HEK293 (cell line): ENCODE data around the gene SMAD2.
A peak's percentile ranks its signal among the peaks of the same experiment; 100 is the strongest.

ENCODE experiments used
- EGR2 ChIP-seq: fragments of 450-650 bp; formaldehyde crosslinking; IDR thresholded peaks from 2 replicates; pipeline ENCODE4 v1.5.1; 2016; ENCODE audit warnings: low read depth, missing biosample characterization, missing genetic modification characterization
- HOXD13 ChIP-seq: sonication (generic); formaldehyde crosslinking; IDR thresholded peaks from 2 replicates; pipeline ENCODE4 v1.8.0; 2022; ENCODE audit warnings: missing genetic modification reagents, borderline replicate concordance
- KLF1 ChIP-seq: fragments of 450-650 bp; formaldehyde crosslinking; IDR thresholded peaks from 2 replicates; pipeline ENCODE4 v1.5.1; 2016; ENCODE audit warnings: missing biosample characterization, missing genetic modification characterization
- KLF16 ChIP-seq: fragments of 450-650 bp; formaldehyde crosslinking; IDR thresholded peaks from 2 replicates; pipeline ENCODE4 v1.5.1; 2017; ENCODE audit warnings: missing biosample characterization, missing genetic modification characterization
- KLF7 ChIP-seq: fragments of 450-650 bp; formaldehyde crosslinking; IDR thresholded peaks from 2 replicates; pipeline ENCODE4 v1.5.1; 2016; ENCODE audit warnings: missing biosample characterization, missing genetic modification characterization, borderline replicate concordance
- KLF8 ChIP-seq: fragments of 450-650 bp; formaldehyde crosslinking; IDR thresholded peaks from 2 replicates; pipeline ENCODE4 v1.5.1; 2016; ENCODE audit warnings: missing biosample characterization, missing genetic modification characterization
- MEIS1 ChIP-seq: sonication (generic); formaldehyde crosslinking; IDR thresholded peaks from 2 replicates; pipeline ENCODE4 v1.8.1; 2022; ENCODE audit warnings: missing genetic modification reagents, mild to moderate bottlenecking, borderline replicate concordance
- OSR2 ChIP-seq: fragments of 450-650 bp; formaldehyde crosslinking; IDR thresholded peaks from 2 replicates; pipeline ENCODE4 v1.5.1; 2016; ENCODE audit warnings: missing biosample characterization, missing genetic modification characterization
- SP3 ChIP-seq: fragments of 450-650 bp; formaldehyde crosslinking; IDR thresholded peaks from 2 replicates; pipeline ENCODE4 v1.5.1; 2016; ENCODE audit warnings: missing biosample characterization, missing genetic modification characterization
- YY2 ChIP-seq: fragments of 450-650 bp; formaldehyde crosslinking; IDR thresholded peaks from 2 replicates; pipeline ENCODE4 v1.5.1; 2016; ENCODE audit warnings: missing biosample characterization, missing genetic modification characterization
- ZBTB10 ChIP-seq: fragments of 450-650 bp; formaldehyde crosslinking; IDR thresholded peaks from 2 replicates; pipeline ENCODE4 v1.5.1; 2016; ENCODE audit warnings: missing biosample characterization, missing genetic modification characterization
- ZBTB20 ChIP-seq: fragments of 450-650 bp; formaldehyde crosslinking; IDR thresholded peaks from 2 replicates; pipeline ENCODE4 v1.5.1; 2016; ENCODE audit warnings: missing biosample characterization, missing genetic modification characterization
- ZBTB6 ChIP-seq: fragments of 450-650 bp; formaldehyde crosslinking; IDR thresholded peaks from 2 replicates; pipeline ENCODE4 v1.5.1; 2017; ENCODE audit warnings: missing biosample characterization, missing genetic modification characterization
- ZEB2 ChIP-seq: fragments of 450-650 bp; formaldehyde crosslinking; IDR thresholded peaks from 2 replicates; pipeline ENCODE4 v1.5.1; 2016; ENCODE audit warnings: missing biosample characterization, missing genetic modification characterization
- ZFP41 ChIP-seq: fragments of 450-650 bp; formaldehyde crosslinking; IDR thresholded peaks from 2 replicates; pipeline ENCODE4 v1.5.1; 2016; ENCODE audit warnings: missing biosample characterization, missing genetic modification characterization, borderline replicate concordance
- ZIC2 ChIP-seq: fragments of 450-650 bp; formaldehyde crosslinking; IDR thresholded peaks from 2 replicates; pipeline ENCODE4 v1.5.1; 2016; ENCODE audit warnings: missing biosample characterization, missing genetic modification characterization
- ZNF114 ChIP-seq: fragments of 450-650 bp; formaldehyde crosslinking; IDR thresholded peaks from 2 replicates; pipeline ENCODE4 v1.5.0; 2017; ENCODE audit warnings: missing biosample characterization, missing genetic modification characterization
- ZNF140 ChIP-seq: fragments of 450-650 bp; formaldehyde crosslinking; IDR thresholded peaks from 2 replicates; pipeline ENCODE4 v1.5.1; 2016; ENCODE audit warnings: missing biosample characterization, missing genetic modification characterization
- ZNF292 ChIP-seq: fragments of 450-650 bp; formaldehyde crosslinking; IDR thresholded peaks from 2 replicates; pipeline ENCODE4 v1.5.1; 2016; ENCODE audit warnings: low read depth, missing biosample characterization, missing genetic modification characterization, borderline replicate concordance
- ZNF302 ChIP-seq: fragments of 450-650 bp; formaldehyde crosslinking; IDR thresholded peaks from 2 replicates; pipeline ENCODE4 v1.5.1; 2016; ENCODE audit warnings: missing biosample characterization, missing genetic modification characterization, low read depth
- ZNF391 ChIP-seq: fragments of 450-650 bp; formaldehyde crosslinking; IDR thresholded peaks from 2 replicates; pipeline ENCODE4 v1.5.1; 2016; ENCODE audit warnings: low read depth, missing biosample characterization, missing genetic modification characterization, borderline replicate concordance
- ZNF514 ChIP-seq: fragments of 450-650 bp; formaldehyde crosslinking; IDR thresholded peaks from 2 replicates; pipeline ENCODE4 v1.5.1; 2016; ENCODE audit warnings: missing biosample characterization, missing genetic modification characterization
- ZNF530 ChIP-seq: fragments of 450-650 bp; formaldehyde crosslinking; IDR thresholded peaks from 2 replicates; pipeline ENCODE4 v1.5.1; 2016; ENCODE audit warnings: low read depth, missing biosample characterization, missing genetic modification characterization
- ZNF544 ChIP-seq: fragments of 450-650 bp; formaldehyde crosslinking; IDR thresholded peaks from 2 replicates; pipeline ENCODE4 v1.5.0; 2017; ENCODE audit warnings: missing biosample characterization, missing genetic modification characterization
- ZNF548 ChIP-seq: fragments of 450-650 bp; formaldehyde crosslinking; IDR thresholded peaks from 2 replicates; pipeline ENCODE4 v1.5.1; 2016; ENCODE audit warnings: missing biosample characterization, missing genetic modification characterization
- ZNF555 ChIP-seq: fragments of 450-650 bp; formaldehyde crosslinking; conservative IDR thresholded peaks from 2 replicates; pipeline ENCODE4 v1.5.1; 2017; ENCODE audit warnings: missing biosample characterization, mild to moderate bottlenecking, missing genetic modification characterization, inconsistent platforms
- ZNF580 ChIP-seq: fragments of 450-650 bp; formaldehyde crosslinking; IDR thresholded peaks from 2 replicates; pipeline ENCODE4 v1.5.1; 2016; ENCODE audit warnings: missing biosample characterization, missing genetic modification characterization
- ZNF621 ChIP-seq: fragments of 450-650 bp; formaldehyde crosslinking; IDR thresholded peaks from 2 replicates; pipeline ENCODE4 v1.5.1; 2017; ENCODE audit warnings: missing biosample characterization, missing genetic modification characterization
- ZNF629 ChIP-seq: fragments of 450-650 bp; formaldehyde crosslinking; IDR thresholded peaks from 2 replicates; pipeline ENCODE4 v1.5.1; 2017; ENCODE audit warnings: missing biosample characterization, missing genetic modification characterization
- ZNF658 ChIP-seq: fragments of 450-650 bp; formaldehyde crosslinking; IDR thresholded peaks from 2 replicates; pipeline ENCODE4; 2016; ENCODE audit warnings: missing biosample characterization, missing genetic modification characterization
- ZNF76 ChIP-seq: fragments of 450-650 bp; formaldehyde crosslinking; IDR thresholded peaks from 2 replicates; pipeline ENCODE4; 2016; ENCODE audit warnings: low read depth, missing biosample characterization, missing genetic modification characterization, borderline replicate concordance
- ZNF791 ChIP-seq: fragments of 450-650 bp; formaldehyde crosslinking; IDR thresholded peaks from 2 replicates; pipeline ENCODE4 v1.5.1; 2016; ENCODE audit warnings: missing biosample characterization, missing genetic modification characterization
- ZXDB ChIP-seq: fragments of 450-650 bp; formaldehyde crosslinking; IDR thresholded peaks from 2 replicates; pipeline ENCODE4 v1.5.1; 2016; ENCODE audit warnings: missing biosample characterization, missing genetic modification characterization
- TF ChIP-seq, protein P1 (sequence below): fragments of 450-650 bp; formaldehyde crosslinking; IDR thresholded peaks from 2 replicates; pipeline ENCODE4 v1.5.1; 2016; ENCODE audit warnings: missing biosample characterization, missing genetic modification characterization
- TF ChIP-seq, protein P2 (sequence below): fragments of 450-650 bp; formaldehyde crosslinking; IDR thresholded peaks from 2 replicates; pipeline ENCODE4 v1.5.1; 2016; ENCODE audit warnings: missing biosample characterization, missing genetic modification characterization

Gene SMAD2

GRCh38 chr18:47930199-47930930, at the start of gene SMAD2 (continued):
- TF ChIP-seq ZNF140 (tag by site-specific recombination) (no peak), ZNF514 (tag by site-specific recombination) (no peak), OSR2 (tag by site-specific recombination) (no peak), ZEB2 (tag by site-specific recombination) (0 out of 2 replicates have a peak, but pooled peaks have one; percentile 48), ZNF391 (tag by site-specific recombination) (0 out of 2 replicates have a peak, but pooled peaks have one; percentile 24), ZNF555 (tag by site-specific recombination) (no peak), YY2 (tag by site-specific recombination) (no peak), HOXD13 (CRISPR knock-in tag) (no peak), MEIS1 (CRISPR knock-in tag) (no peak), ZNF629 (tag by site-specific recombination) (no peak), ZNF292 (no peak), ZNF114 (tag by site-specific recombination) (no peak), ZBTB10 (tag by site-specific recombination) (peak; percentile 26; the same call in 1 of the 2 replicates), ZNF530 (tag by site-specific recombination) (no peak), ZXDB (tag by site-specific recombination) (peak; percentile 50), ZNF791 (tag by site-specific recombination) (no peak), ZNF548 (tag by site-specific recombination) (no peak), ZNF544 (tag by site-specific recombination) (no peak), KLF1 (tag by site-specific recombination) (peak; percentile 88), ZBTB6 (tag by site-specific recombination) (no peak), KLF7 (peak; percentile 36; the same call in 1 of the 2 replicates), ZBTB20 (peak; percentile 87), ZNF302 (no peak), EGR2 (tag by site-specific recombination) (peak; percentile 27; the same call in 1 of the 2 replicates), KLF16 (tag by site-specific recombination) (peak; percentile 82), KLF8 (peak; percentile 91), ZNF580 (no peak), ZFP41 (no peak), ZNF76 (peak; percentile 42; the same call in 1 of the 2 replicates), ZNF658 (tag by site-specific recombination) (no peak), ZNF621 (no peak), SP3 (tag by site-specific recombination) (peak; percentile 81), ZIC2 (tag by site-specific recombination) (peak; percentile 35)
- TF ChIP-seq, protein P1, sequence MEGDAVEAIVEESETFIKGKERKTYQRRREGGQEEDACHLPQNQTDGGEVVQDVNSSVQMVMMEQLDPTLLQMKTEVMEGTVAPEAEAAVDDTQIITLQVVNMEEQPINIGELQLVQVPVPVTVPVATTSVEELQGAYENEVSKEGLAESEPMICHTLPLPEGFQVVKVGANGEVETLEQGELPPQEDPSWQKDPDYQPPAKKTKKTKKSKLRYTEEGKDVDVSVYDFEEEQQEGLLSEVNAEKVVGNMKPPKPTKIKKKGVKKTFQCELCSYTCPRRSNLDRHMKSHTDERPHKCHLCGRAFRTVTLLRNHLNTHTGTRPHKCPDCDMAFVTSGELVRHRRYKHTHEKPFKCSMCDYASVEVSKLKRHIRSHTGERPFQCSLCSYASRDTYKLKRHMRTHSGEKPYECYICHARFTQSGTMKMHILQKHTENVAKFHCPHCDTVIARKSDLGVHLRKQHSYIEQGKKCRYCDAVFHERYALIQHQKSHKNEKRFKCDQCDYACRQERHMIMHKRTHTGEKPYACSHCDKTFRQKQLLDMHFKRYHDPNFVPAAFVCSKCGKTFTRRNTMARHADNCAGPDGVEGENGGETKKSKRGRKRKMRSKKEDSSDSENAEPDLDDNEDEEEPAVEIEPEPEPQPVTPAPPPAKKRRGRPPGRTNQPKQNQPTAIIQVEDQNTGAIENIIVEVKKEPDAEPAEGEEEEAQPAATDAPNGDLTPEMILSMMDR: no peak
- TF ChIP-seq, protein P2, sequence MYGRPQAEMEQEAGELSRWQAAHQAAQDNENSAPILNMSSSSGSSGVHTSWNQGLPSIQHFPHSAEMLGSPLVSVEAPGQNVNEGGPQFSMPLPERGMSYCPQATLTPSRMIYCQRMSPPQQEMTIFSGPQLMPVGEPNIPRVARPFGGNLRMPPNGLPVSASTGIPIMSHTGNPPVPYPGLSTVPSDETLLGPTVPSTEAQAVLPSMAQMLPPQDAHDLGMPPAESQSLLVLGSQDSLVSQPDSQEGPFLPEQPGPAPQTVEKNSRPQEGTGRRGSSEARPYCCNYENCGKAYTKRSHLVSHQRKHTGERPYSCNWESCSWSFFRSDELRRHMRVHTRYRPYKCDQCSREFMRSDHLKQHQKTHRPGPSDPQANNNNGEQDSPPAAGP (tag by site-specific recombination): peak; percentile 63; the same call in 1 of the 2 replicates
